HS-27A (cell line): ENCODE data around the gene ARL6IP4.
"Not testable (repeated sequence)": the region's sequence is repeated elsewhere in the genome, so short reads cannot be mapped to it uniquely, and the experiment has no call there.

ENCODE experiments used
- DNase-seq: peaks from one replicate; pipeline ENCODE4 v3.0.0-alpha.2; 2012; ENCODE audit warnings: low read depth, missing footprints

ARL6IP4 gene

DNA sequence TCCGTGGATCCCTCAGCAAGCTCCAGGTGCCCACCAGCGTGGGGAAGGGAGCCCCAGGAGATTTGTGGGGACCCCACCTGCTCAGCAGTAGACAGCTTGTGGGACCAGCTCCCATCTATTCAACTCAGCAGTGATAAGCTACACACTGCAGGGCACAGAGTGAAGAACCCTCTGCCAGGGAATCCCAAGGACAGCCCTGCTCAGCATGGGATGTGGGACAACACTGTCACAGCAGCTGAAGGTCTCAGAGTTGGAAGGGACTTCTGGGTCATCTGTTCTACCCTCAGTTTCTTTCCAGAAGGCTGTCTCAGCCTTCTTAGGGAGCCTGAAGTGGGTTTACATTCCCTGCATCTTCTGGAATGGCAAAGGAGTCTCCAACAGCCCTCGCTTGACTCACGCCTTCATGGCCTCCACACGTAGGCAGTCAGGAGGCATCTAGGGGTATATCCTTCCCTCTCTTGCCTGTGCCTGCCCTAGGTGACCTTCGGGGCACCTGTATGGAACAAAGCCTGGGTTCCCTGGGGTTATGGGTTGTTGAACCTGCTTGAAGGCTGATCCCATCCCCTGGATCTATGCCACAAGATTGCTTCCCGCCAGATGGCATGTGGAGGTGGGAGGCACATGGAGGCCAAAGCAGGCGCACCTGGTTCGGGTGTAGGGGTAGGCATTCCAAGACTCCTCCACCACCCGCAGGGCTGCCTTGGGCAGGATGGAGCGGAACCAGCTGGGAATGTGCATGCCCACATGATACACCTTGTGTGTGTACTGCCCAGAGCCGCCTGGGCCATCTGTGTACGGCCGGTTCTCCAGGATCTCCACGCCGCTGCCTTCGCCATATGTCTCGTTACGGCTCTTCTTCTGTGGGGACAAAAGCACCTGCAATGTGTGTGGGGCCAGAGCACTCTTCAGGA, 33.0 kb downstream of the ARL6IP4 start:
- no peak for DNase-seq

DNA sequence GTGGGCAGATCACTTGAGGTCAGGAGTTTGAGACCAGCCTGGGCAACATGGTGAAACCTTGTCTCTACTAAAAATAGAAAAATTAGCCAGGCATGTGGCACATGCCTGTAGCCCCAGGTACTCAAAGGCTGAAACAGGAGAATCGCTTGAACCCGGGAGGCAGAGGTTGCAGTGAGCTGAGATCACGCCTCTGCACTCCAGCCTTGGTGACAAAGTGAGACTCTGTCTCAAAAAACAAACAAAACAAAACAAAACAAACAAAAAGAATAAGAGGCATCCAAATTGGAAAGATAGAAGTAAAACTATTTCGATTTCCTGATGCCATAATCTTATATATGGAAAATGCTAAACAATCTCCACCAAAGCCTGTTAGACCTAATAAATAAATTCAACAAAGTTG, 34.0 kb downstream of the ARL6IP4 start:
- not testable (repeated sequence) for DNase-seq

DNA sequence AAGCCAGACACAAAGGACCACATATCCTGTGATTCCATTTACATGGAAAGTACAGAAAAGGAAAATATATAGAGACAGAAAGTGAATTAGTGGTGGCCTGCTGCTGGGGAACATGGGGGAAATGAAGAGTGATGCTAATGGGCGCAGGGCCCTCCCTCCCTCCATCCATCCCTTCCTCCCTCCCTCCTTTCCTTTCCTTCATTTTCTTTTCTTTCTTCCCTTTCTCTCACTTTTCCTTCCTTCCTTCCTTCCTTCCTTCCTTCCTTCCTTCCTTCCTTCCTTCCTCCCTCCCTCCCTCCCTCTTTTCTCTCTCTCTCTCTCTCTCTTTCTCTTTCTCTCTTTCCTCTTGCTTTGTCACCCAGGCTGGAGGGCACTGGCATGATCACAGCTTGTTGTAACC, 37.3 kb downstream of the ARL6IP4 start:
- no peak for DNase-seq

DNA sequence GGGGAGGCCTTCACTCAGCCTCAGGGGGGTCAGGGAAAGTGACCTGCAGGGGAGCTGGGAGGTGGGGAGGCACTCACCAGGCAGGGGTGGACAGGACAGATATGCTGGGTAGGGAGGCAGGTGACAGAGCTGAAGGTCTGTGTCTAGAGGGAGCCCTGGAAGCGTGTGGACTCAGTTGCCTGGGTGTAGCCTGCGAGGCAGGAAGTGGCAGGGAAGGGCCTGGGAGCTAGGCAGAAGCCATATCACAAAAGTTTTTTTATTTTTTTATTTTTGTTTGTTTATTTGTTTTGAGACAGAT, 39.3 kb downstream of the ARL6IP4 start:
- DNase-seq = no peak

DNA sequence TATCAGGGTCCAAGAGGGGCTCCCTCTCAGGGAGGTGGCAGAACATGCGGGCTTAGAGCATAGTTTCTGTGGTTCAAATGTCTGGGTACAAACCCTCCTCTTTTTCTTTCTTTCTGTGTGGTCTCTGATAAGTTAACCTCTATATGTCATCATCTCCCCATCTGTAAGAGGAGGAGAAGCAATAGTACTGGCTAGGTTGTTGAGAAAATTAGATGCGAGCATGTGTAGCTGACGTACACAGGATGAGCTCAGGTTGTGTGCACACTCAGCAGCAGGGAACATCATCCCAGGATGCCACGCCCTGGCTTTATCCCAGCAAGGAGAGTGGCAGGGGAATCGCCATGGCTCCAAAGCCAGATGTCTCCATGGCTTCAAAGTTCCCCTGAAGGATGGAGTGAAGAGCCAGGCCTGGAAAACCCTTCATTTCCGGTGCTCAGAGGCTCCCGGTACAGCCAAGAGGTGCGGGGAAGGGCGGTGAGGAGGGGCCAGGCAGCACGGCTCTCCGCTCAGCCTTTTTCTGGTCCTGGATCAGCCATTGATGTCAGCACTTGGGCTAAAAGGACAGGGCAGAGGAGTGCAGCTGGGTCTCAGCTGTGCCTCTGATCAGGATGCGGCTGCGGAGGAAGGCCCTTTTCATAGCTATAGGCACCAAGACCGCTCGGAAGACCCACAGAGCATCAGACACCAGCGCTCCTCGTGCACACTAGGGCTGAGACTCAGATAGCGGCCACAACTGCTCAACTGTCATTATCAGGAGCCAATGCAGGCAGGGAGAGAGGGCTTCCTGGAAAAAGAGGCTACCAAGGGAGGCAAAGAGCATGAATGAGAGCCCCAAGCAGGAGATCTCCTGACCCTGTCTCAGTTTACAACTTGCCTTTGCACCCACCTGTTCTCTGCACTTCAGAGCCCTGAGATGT, 41.5 kb downstream of the ARL6IP4 start:
- no peak for DNase-seq

DNA sequence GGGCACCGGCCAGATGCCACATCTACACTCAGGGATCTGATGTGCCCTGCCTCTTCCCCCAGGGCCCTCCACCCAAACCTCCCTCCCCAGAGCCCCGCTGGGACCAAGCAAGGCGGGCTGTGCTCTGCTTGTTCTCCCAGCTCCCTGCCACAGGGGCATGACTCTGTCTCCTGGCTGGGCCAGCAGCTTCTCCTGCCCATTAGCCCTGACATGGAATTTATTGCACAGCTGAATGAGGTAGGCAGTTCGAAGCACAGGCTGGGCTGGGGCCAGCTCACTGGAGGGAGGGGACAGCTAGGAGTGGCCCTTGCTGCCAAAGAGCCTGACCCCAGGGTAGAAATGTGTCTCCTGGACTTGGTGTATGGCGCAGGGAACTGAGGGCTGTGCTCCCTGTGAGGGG, 42.4 kb downstream of the ARL6IP4 start:
- no peak for DNase-seq

DNA sequence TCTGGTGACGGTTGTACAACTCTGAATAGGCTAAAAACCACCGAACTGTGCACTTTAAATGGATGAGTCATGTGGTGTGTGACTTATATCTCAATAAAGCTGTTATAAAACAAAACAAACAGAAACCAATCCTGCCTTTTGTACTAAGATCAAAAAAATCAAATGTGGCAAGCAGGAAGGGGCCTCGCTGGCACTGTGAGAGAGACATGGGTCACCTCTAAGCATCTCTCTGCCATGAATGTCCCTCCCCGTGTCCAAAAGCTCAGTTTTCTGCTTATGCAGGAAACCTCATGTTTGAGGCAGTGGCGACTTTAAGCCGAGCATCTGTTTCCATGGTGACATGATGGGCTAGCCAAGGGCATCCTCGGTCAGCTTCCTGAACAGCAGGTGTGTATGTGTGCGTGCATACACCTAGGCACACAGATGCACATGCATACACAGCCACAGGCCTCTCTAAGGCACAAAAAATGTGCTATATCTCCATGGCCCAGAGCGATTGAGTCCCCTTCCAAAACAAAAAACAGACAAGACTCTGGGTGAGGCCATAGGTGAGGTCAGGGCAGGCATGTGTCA, 44.4 kb downstream of the ARL6IP4 start:
- DNase-seq = no peak

DNA sequence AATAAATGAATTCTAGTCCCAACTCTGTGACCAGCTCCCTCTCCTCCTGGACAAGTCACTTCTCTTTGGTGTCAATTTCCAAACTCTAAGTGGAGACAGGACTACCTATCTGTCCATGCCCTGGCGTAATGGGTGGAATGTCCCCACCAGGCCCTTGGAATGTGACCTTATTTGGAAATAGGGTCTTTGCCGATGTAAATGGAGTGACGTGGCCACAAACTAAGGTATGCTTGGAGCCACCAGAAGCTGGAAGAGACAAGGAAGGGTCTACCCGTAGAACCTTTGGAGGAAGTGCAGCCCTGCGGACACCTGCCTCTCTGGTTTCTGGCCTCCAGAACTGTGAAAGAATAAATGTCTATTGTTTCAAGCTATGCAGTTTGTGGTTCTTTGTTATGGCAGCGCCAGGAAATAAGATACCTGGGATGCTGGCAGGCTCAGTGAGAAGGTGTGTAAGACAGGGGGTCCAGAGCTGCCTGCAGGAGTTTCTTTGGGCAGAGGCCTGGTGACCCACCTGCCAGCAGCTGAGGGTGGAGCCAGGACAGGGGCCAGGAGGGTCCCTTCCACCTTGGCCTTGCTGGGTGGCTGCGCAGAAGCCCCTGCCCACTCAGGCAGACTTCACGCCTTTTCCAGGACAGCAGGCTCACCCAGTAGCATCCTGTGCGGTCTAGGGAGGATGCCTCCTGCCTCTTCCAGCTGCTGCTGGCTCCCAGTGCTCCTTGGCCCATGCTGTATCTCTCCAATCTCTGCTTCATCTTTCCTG, 45.8 kb downstream of the ARL6IP4 start:
- no peak for DNase-seq

DNA sequence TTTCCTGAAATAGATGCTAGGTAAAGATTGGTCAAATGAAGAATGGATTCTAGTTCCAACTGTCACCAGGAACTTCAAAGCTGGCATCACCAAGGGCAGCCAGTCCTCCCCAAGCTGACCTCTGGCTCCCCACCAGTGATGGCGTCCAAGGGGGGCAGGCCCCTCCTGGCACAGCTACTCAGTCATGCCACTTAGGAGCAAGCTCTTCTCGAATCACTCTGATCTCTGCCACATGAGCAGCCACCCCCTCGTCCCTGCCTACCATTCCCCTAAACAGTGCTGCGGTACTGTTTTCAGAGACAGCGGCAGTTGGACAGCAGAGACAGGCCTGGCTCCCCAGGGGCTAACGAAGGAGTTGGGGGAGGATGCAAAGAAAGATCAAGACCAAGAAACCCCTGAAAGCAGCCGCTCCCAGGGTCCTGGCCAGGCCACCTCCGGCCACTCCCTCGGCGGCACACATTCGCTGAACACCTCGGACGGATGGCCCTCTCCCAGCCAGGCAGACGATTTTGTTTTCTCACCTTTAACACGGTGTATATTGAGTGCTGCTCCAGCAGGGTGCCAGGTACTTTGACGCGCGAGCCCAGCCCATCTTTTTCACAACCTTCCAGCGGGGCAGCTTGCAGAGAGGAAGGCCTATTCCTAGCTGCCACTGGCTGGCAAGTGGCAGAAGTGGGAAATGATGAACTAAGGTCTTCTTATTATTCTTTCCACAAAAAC, 47.4 kb downstream of the ARL6IP4 start:
- no peak for DNase-seq

DNA sequence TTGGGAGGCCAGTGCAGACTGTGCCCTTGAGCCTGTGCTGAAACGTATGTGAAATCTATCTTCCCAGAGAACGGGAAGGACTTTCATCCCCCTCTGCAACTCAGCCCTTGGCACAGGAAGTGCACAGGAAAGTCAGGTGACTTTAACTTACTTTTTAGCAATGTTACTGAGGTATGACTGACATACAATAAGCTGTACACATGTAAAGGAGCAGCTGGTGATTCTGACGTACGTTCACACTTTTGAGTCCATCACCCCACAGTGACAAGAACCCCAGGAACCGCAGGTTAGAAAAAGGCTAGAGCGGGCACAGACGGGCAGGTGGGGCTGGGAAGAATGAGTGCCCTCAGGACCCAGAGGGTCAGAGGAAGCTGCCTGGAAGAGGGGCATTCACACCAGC, 48.0 kb downstream of the ARL6IP4 start:
- no peak for DNase-seq

DNA sequence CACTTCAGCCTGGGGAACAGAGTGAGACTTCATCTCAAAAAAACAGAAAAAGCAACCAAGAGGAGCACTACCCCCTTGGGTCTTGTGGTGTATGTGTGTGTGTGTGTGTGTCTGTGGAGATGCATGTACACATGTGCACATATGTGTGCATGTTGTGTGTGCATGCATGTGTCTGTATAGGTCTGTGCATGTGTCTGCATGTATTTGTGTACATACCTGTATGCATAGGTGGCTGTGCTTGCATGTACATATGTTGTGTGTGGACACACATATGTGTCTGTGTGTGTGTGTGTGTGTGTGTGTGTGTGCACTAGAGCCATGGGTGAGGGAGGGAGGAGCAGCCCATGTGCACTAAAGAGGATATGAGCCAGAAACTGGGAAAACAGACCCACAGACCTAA, 49.1 kb downstream of the ARL6IP4 start:
- DNase-seq = no peak

DNA sequence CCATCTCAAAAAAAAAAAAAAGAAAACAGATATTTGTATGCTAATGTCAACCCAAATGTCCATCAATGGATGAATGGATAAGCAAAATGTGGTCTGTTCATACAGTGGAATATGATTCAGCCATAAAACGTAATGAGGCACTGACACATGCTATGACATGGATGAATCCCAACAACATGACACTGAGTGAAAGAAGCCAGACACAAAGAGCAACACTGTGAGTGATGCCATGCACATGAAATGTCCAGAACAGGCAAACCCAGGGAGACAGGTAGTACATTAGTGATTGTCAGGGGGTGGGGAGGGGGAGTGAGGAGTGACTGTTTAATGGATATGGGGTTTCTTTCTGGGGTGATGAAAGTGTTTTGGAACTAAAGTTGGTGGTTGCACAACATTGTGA, 50.2 kb downstream of the ARL6IP4 start:
- DNase-seq = no peak

DNA sequence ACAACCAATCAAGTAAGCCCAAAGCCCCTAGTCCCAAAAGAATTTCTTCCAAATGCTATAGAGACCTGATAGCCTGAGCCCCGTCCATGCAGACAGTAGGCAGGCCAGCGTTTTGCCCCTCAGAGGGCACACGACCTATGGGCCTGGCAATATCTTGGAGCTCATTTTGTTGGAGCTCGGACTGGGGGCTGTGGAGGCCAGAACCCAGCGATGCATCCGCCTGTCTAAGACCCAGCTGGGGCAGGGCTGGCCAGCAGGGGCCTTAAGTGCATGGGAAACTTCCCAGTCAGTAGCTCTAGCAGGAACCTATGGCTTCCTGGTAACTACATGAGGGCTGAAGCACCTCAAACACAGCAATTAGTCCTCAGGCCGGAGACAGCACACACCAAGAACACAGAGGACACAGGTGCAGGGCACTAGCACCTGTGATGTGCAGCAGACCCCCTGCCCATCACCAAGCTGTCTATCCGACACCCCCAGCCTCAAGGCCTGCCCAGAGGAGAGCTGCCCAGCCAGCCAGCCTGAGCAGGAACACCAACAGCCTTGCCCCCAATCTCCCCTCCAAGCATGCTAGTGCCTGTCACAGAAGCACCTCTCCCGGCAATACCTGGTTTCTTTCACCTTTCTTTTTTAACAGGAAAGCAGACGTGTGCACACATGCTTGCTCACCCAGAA, 50.8 kb downstream of the ARL6IP4 start:
- no peak for DNase-seq
